Epithelial cell of esophagus (primary cell): ENCODE measurements around the gene KCND1.

Source experiments
- DNase-seq: peaks from one replicate; pipeline ENCODE4 v3.0.0; 2010; ENCODE audit warnings: low read depth
- H3K4me3 ChIP-seq: 2 replicates; pipeline ENCODE4 v1.5.1; 2011; ENCODE audit warnings: mild to moderate bottlenecking, low read length, control low read depth
- TF ChIP-seq, protein P1 (sequence below): IDR thresholded peaks from 2 replicates; pipeline ENCODE4 v1.5.1; 2011; ENCODE audit warnings: low read depth, mild to moderate bottlenecking, low read length, control low read depth, inconsistent platforms; ENCODE audit not compliant: insufficient read depth; ENCODE audit errors: missing control alignments

KCND1 gene

DNA sequence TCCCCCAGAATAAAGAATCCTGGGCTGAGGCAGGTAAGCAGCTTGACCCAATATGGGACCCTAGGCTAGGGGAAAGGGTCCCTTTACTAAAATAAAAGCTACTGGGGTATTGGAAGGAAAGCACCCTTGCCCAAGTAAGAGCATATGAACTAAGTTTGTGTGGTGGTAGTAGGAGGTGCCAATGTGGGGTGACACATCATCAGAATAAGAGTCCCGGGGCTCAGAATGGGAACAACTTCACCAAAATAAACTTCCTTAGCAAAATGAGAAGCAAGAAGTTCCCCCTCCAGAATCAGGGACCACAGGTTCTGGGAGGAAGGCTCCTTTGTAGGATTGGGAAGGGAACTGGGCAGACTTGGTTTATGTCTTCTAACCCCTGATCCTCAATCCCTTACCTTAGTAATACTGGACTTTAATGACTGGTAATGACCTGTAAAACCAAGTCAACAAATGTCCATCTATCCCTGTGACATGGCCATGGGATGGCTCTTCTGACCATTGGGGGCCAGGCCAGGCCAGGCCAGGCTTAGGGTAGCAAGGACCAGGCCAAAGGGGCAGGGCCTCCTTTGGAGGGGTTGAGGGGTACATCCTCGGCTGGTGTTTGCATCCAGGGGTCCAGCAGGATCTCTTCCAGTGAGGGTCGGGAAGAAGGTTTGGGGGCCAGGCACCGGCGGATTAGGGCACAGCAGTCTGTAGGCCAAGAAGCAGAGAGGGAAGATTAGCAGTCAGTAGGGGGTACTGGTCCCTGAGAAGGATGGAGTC lies 57.9 kb downstream of the KCND1 start:
- no peak for DNase-seq
- TF ChIP-seq, protein P1, sequence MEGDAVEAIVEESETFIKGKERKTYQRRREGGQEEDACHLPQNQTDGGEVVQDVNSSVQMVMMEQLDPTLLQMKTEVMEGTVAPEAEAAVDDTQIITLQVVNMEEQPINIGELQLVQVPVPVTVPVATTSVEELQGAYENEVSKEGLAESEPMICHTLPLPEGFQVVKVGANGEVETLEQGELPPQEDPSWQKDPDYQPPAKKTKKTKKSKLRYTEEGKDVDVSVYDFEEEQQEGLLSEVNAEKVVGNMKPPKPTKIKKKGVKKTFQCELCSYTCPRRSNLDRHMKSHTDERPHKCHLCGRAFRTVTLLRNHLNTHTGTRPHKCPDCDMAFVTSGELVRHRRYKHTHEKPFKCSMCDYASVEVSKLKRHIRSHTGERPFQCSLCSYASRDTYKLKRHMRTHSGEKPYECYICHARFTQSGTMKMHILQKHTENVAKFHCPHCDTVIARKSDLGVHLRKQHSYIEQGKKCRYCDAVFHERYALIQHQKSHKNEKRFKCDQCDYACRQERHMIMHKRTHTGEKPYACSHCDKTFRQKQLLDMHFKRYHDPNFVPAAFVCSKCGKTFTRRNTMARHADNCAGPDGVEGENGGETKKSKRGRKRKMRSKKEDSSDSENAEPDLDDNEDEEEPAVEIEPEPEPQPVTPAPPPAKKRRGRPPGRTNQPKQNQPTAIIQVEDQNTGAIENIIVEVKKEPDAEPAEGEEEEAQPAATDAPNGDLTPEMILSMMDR = no peak
- H3K4me3 ChIP-seq = no peak overlapping the region

DNA sequence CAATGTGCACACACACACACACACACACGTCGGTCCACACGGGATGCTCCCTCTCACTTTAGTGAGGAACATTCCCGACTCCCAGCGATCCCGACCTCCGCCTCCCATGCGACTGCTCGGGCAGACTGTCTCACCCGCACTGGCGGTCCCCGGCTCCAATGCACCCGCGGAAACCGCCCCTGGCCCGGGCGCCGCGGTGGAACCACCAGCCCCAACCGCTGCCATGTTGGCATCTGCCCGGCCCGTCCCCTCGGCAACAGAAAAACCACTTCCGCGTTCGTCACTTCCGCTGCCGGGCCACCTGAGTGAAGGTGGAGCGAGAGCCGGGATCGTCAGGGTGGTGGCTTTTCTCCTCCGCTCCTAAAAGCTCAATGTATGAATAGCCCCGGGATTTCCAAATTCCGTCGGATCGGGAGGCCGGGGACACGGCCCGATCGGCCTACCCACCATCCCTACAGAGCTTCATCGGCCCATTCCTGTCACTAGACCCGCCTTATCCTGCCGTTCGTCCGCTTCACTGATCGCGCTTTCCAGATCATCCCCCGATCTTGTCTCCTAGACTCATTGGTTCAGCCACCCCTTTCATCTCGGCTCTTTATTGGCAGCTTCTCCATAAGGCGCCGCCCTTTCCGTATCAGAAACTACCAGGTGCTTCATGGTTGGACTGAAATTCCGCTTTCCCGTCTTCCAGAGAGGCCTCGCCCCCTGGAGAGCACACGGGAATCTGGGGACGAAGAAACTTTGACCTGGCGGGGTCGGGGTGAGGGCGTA lies 60.0 kb downstream of the KCND1 start, which contains the start of gene SLC35A2:
TSS of gene SLC35A2 (minus strand) at position 235 of the 771 bp plus-strand sequence. CDS start at position 225, 10 bp downstream.
- peak within 1 kb of the TSS; percentile 83 for H3K4me3 ChIP-seq
- peak; percentile 87 for DNase-seq
- TF ChIP-seq, protein P1 = no peak
